ENCODE measurements around the gene HIGD2B.

The HIGD2B gene

DNA sequence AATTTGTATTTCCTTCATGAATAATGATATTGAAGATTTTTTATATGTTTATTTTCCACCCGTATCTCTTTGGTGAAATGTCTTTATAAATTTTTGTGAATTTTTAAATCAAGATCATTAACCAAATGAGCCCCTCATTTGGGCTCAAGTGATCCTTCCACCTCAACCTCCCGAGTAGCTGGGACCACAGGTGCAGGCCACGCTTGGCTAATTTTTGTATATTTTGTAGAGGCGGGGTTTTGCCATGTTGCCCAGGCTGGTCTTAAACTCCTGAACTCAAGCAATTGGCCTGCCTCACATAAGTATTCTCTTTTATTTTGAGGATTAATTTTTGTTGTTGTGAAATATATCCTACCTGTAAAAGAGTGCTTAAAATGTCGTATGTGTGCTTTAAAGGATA is 5.0 kb upstream of the HIGD2B start:
- no peak overlapping the region for H2AFZ ChIP-seq (ENCODE audit: low read depth, low read length)
- no peak overlapping the region for H2BK5ac ChIP-seq (ENCODE audit: low read depth, low read length, poor library complexity, severe bottlenecking)
- H4K91ac ChIP-seq (ENCODE audit: low read length), result no peak overlapping the region
- H2BK120ac ChIP-seq (ENCODE audit: low read depth, low read length), result no peak overlapping the region
- H3K23ac ChIP-seq (ENCODE audit: low read length in 2 of 2), result no peak overlapping the region
- no peaks in the 10 kb centered on the region for H3K9me3 ChIP-seq (ENCODE audit: control insufficient read depth, low read length)
- H3K27me3 ChIP-seq (ENCODE audit: control insufficient read depth in 1 of 2, insufficient read depth in 1 of 2, low read length in 2 of 2), result no peaks in the 10 kb centered on the region
- no peak overlapping the region for H2AK5ac ChIP-seq (ENCODE audit: low read length, severe bottlenecking)
- peaks cover 1% of the 10 kb centered on the region for H3K4me1 ChIP-seq (ENCODE audit: control insufficient read depth, insufficient read depth, low read depth, low read length)
- no peak overlapping the region for H2BK12ac ChIP-seq (ENCODE audit: low read length in 2 of 2)
- WGBS, result 87% methylated on average over 3 of the region's 5 CpGs
- H2BK15ac ChIP-seq (ENCODE audit: low read depth, poor library complexity, severe bottlenecking), result no peak overlapping the region
- no peak overlapping the region for H3K4me2 ChIP-seq (ENCODE audit: low read length, poor library complexity, severe bottlenecking)
- no peak for DNase-seq
- no peak overlapping the region for H3K4ac ChIP-seq (ENCODE audit: low read depth in 1 of 2, low read length in 2 of 2)
- no peak overlapping the region for H3K14ac ChIP-seq (ENCODE audit: low read length in 2 of 2)
- peaks cover 12% of the 10 kb centered on the region for H3K79me1 ChIP-seq (replicated peaks; ENCODE audit: low read length, poor library complexity, severe bottlenecking)
- H4K8ac ChIP-seq (ENCODE audit: low read length), result no peak overlapping the region
- no peak overlapping the region for H3K9ac ChIP-seq (ENCODE audit: low read length)
- no peak overlapping the region for H3K4me3 ChIP-seq (ENCODE audit: insufficient read depth in 1 of 2, low read depth in 1 of 2, low read length in 2 of 2)
- H3K18ac ChIP-seq (ENCODE audit: low read depth in 1 of 2, low read length in 2 of 2), result no peak overlapping the region
- H3K36me3 ChIP-seq (ENCODE audit: control insufficient read depth in 1 of 2, insufficient read depth in 2 of 2, low read depth in 1 of 2, low read length in 2 of 2), result no peaks in the 10 kb centered on the region
- no peak overlapping the region for H3K27ac ChIP-seq (ENCODE audit: low read length, poor library complexity, severe bottlenecking)

DNA sequence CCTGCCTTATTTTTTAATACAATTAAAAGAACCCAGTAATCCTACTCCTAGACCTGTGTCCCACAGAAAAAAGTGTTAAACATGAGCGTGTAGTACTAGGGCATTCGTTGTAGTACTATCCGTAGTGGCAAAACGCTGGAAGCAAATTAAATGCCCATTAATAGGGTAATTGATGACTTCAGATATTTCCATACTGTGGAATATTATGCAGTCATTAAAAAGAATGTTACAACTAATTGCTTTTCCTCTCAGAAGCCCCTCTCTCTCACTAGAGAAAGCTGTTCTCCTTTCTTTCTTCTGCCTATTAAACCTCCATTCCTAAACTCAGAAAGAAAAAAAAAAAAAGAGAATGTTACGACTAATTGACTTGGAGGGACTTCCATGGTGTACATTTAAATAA is 2.7 kb upstream of the HIGD2B start:
- WGBS, result no CpG with 5 or more reads among the region's 5 CpGs

DNA sequence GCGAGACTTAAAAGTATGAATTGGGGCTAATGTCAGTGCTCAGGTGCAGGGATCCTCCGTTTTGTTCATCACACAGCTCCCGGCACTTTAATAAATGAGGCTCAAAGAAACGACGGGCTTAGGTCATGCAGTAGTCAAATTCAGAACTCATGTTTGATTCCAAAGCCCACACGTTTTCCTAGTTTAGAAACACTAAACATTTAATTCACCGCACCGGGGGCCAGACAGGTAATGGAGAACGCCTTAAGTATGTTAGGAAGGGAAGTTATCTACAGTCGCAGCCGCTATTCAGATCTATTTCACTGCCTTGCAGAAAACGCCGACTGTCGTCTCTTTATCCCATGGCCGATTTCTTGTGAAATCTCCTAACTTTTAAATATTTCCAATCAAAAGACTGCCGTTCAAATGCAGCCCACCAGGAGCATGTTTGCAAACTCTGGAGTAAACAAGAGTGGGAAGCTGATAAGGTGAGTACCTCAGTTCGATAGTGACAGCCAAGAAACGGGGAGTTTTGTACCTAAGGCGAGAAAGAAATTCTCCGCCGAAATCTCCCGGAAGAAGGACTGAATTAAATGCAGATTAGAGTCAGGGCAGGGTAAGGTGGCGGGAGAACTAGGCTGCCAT is 569 bp downstream of the HIGD2B start:
- Histone ChIP-seq H2BK5ac (ENCODE audit: low read depth, low read length, poor library complexity, severe bottlenecking) (no peak overlapping the region), H3K9ac (ENCODE audit: low read length) (peak overlapping the region; percentile 96), H2AFZ (ENCODE audit: low read depth, low read length) (peak overlapping the region; percentile 90), H3K4me2 (ENCODE audit: low read length, poor library complexity, severe bottlenecking) (peak overlapping the region; percentile 85), H3K9me3 (ENCODE audit: control insufficient read depth, low read length) (no peaks in the 10 kb centered on the region), H2BK15ac (ENCODE audit: low read depth, poor library complexity, severe bottlenecking) (peak overlapping the region; percentile 94), H2BK120ac (ENCODE audit: low read depth, low read length) (no peak overlapping the region), H3K27me3 (ENCODE audit: control insufficient read depth in 1 of 2, insufficient read depth in 1 of 2, low read length in 2 of 2) (peaks cover 0 to 7% of the 10 kb centered on the region in 2 experiments), H3K79me1 (replicated peaks; ENCODE audit: low read length, poor library complexity, severe bottlenecking) (peaks cover 9% of the 10 kb centered on the region), H3K23ac (ENCODE audit: low read length in 2 of 2) (no peak overlapping the region), H4K91ac (ENCODE audit: low read length) (peak overlapping the region; percentile 61), H3K4me1 (ENCODE audit: control insufficient read depth, insufficient read depth, low read depth, low read length) (peaks cover 1% of the 10 kb centered on the region), H3K18ac (ENCODE audit: low read depth in 1 of 2, low read length in 2 of 2) (peak overlapping the region; percentile 92 to 99), H2BK12ac (ENCODE audit: low read length in 2 of 2) (no peak overlapping the region), H3K4me3 (ENCODE audit: insufficient read depth in 1 of 2, low read depth in 1 of 2, low read length in 2 of 2) (peak overlapping the region; percentile 62 to 94), H3K36me3 (ENCODE audit: control insufficient read depth in 1 of 2, insufficient read depth in 2 of 2, low read depth in 1 of 2, low read length in 2 of 2) (no peaks in the 10 kb centered on the region), H4K8ac (ENCODE audit: low read length) (peak overlapping the region; percentile 97), H3K14ac (ENCODE audit: low read length in 2 of 2) (no peak overlapping the region), H2AK5ac (ENCODE audit: low read length, severe bottlenecking) (no peak overlapping the region), H3K4ac (ENCODE audit: low read depth in 1 of 2, low read length in 2 of 2) (peak overlapping the region; percentile 47 to 62), H3K27ac (ENCODE audit: low read length, poor library complexity, severe bottlenecking) (peak overlapping the region; percentile 92)
- 34% methylated on average over 21 of the region's 23 CpGs for WGBS
- no peak for DNase-seq

More for the DNA sequence above, 2.7 kb upstream of the HIGD2B start:
- Histone ChIP-seq H3K27ac (ENCODE audit: low read length, poor library complexity, severe bottlenecking) (no peak overlapping the region), H3K18ac (ENCODE audit: low read depth in 1 of 2, low read length in 2 of 2) (no peak overlapping the region), H2BK5ac (ENCODE audit: low read depth, low read length, poor library complexity, severe bottlenecking) (no peak overlapping the region), H3K79me1 (replicated peaks; ENCODE audit: low read length, poor library complexity, severe bottlenecking) (peaks cover 12% of the 10 kb centered on the region), H3K4me3 (ENCODE audit: insufficient read depth in 1 of 2, low read depth in 1 of 2, low read length in 2 of 2) (no peak overlapping the region), H4K91ac (ENCODE audit: low read length) (no peak overlapping the region), H3K9ac (ENCODE audit: low read length) (no peak overlapping the region), H2BK120ac (ENCODE audit: low read depth, low read length) (no peak overlapping the region), H2BK12ac (ENCODE audit: low read length in 2 of 2) (no peak overlapping the region), H2AK5ac (ENCODE audit: low read length, severe bottlenecking) (no peak overlapping the region), H3K9me3 (ENCODE audit: control insufficient read depth, low read length) (no peaks in the 10 kb centered on the region), H3K14ac (ENCODE audit: low read length in 2 of 2) (no peak overlapping the region), H2BK15ac (ENCODE audit: low read depth, poor library complexity, severe bottlenecking) (no peak overlapping the region), H3K4me2 (ENCODE audit: low read length, poor library complexity, severe bottlenecking) (no peak overlapping the region), H3K27me3 (ENCODE audit: control insufficient read depth in 1 of 2, insufficient read depth in 1 of 2, low read length in 2 of 2) (no peaks in the 10 kb centered on the region), H3K4ac (ENCODE audit: low read depth in 1 of 2, low read length in 2 of 2) (no peak overlapping the region), H3K23ac (ENCODE audit: low read length in 2 of 2) (no peak overlapping the region), H3K4me1 (ENCODE audit: control insufficient read depth, insufficient read depth, low read depth, low read length) (peaks cover 1% of the 10 kb centered on the region), H3K36me3 (ENCODE audit: control insufficient read depth in 1 of 2, insufficient read depth in 2 of 2, low read depth in 1 of 2, low read length in 2 of 2) (no peaks in the 10 kb centered on the region), H4K8ac (ENCODE audit: low read length) (no peak overlapping the region), H2AFZ (ENCODE audit: low read depth, low read length) (no peak overlapping the region)
- DNase-seq, result no peak

DNA sequence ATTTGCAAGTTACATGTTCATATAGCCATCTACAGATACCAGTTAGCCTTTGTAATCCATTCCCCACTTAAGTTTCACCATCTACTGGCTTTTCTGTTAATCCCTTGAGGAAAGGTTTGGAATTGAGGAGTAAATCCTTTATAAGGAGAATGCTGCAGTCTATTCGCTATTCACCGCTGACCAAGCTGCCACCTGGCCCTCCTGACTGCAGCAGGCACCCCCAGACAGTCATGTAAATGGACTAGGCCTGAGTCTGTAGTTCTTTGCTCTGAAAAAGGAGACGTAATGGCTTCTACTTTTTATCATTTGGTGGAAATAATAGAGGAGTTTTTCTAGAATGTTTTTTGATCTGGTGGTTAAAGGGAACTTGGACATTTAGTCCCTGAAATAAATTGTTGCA is 3.2 kb downstream of the HIGD2B start:
- Histone ChIP-seq H3K36me3 (ENCODE audit: control insufficient read depth in 1 of 2, insufficient read depth in 2 of 2, low read depth in 1 of 2, low read length in 2 of 2) (no peaks in the 10 kb centered on the region), H2BK120ac (ENCODE audit: low read depth, low read length) (no peak overlapping the region), H2BK15ac (ENCODE audit: low read depth, poor library complexity, severe bottlenecking) (no peak overlapping the region), H3K4me3 (ENCODE audit: insufficient read depth in 1 of 2, low read depth in 1 of 2, low read length in 2 of 2) (no peak overlapping the region), H2BK5ac (ENCODE audit: low read depth, low read length, poor library complexity, severe bottlenecking) (no peak overlapping the region), H3K9ac (ENCODE audit: low read length) (no peak overlapping the region), H3K4ac (ENCODE audit: low read depth in 1 of 2, low read length in 2 of 2) (no peak overlapping the region), H3K27me3 (ENCODE audit: control insufficient read depth in 1 of 2, insufficient read depth in 1 of 2, low read length in 2 of 2) (peaks cover 14 to 31% of the 10 kb centered on the region in 2 experiments), H3K23ac (ENCODE audit: low read length in 2 of 2) (no peak overlapping the region), H3K18ac (ENCODE audit: low read depth in 1 of 2, low read length in 2 of 2) (no peak overlapping the region), H2AFZ (ENCODE audit: low read depth, low read length) (no peak overlapping the region), H3K4me2 (ENCODE audit: low read length, poor library complexity, severe bottlenecking) (no peak overlapping the region), H3K79me1 (replicated peaks; ENCODE audit: low read length, poor library complexity, severe bottlenecking) (no peaks in the 10 kb centered on the region), H3K27ac (ENCODE audit: low read length, poor library complexity, severe bottlenecking) (no peak overlapping the region), H4K91ac (ENCODE audit: low read length) (no peak overlapping the region), H3K14ac (ENCODE audit: low read length in 2 of 2) (no peak overlapping the region), H2BK12ac (ENCODE audit: low read length in 2 of 2) (no peak overlapping the region), H3K4me1 (ENCODE audit: control insufficient read depth, insufficient read depth, low read depth, low read length) (peaks cover 1% of the 10 kb centered on the region), H4K8ac (ENCODE audit: low read length) (no peak overlapping the region), H3K9me3 (ENCODE audit: control insufficient read depth, low read length) (no peaks in the 10 kb centered on the region), H2AK5ac (ENCODE audit: low read length, severe bottlenecking) (no peak overlapping the region)
- WGBS, result 95% methylated on average over 3 of the region's 3 CpGs
- no peak for DNase-seq
